Breast epithelium (tissue), 4 donors: Measurements from ENCODE around the gene CDH4. TPM values are rescaled to one million over a fixed set of nuclear protein-coding genes. Genes with fewer than 3 reads are reported as not detected.

Experiments
- DNase-seq, 2 donors: peaks; one replicate each; pipeline ENCODE4 v3.0.0-alpha.2; 2019; ENCODE audit warnings: low spot score in 2 of 2
- H3K27ac ChIP-seq, 2 donors: fragments of 200-600 bp; sonication (generic) in 1 of 2; one replicate each; pipeline ENCODE4 v1.5.1; 2016 to 2019; ENCODE audit warnings: mild to moderate bottlenecking in 1 of 2
- H3K27me3 ChIP-seq, 2 donors: fragments of 200-600 bp; sonication (generic) in 1 of 2; one replicate each; pipeline versions ENCODE4 v1.5.1 to v1.6.0; 2017 to 2019; ENCODE audit warnings: control low read depth in 1 of 2, mild to moderate bottlenecking in 1 of 2
- H3K36me3 ChIP-seq: fragments of 200-600 bp; one replicate; pipeline ENCODE4 v1.5.1; 2019
- H3K4me1 ChIP-seq, 2 donors: fragments of 200-600 bp; sonication (generic); one replicate each; pipeline ENCODE4 v1.5.1; 2016 to 2019; ENCODE audit warnings: control low read depth in 1 of 2
- H3K4me3 ChIP-seq, 3 donors: fragments of 200-600 bp; sonication (generic); 1 replicate in 2 of 3; 2 replicates in 1 of 3; pipeline ENCODE4 v1.5.1; 2016 to 2019; ENCODE audit warnings: mild to moderate bottlenecking in 3 of 3, moderate library complexity in 2 of 3
- H3K9me3 ChIP-seq, 2 donors: fragments of 200-600 bp; sonication (generic) in 1 of 2; one replicate each; pipeline ENCODE4 v1.5.1; 2016 to 2019; ENCODE audit warnings: control low read depth in 1 of 2
- POLR2A ChIP-seq: fragments of 450-650 bp; IDR thresholded peaks from one replicate; pipeline ENCODE4 v1.6.1; 2016; ENCODE audit warnings: antibody characterized with exemption, mild to moderate bottlenecking, moderate library complexity
- POLR2AphosphoS5 ChIP-seq, 3 donors: sonication (generic); formaldehyde crosslinking; IDR thresholded peaks; one replicate each; pipeline ENCODE4 v1.6.1; 2017; ENCODE audit warnings: antibody characterized with exemption in 3 of 3
- intact Hi-C: fragments of 100-400 bp; cut with DNase I; formaldehyde crosslinking; loops from one replicate; pipeline ENCODE4 v1.15.1; 2023; ENCODE audit warnings: low total_unique reads
- total RNA-seq, 3 donors: library from RNA; depleted of rRNA; stranded (reverse); fragments of >200 nt; gene quantifications; one replicate each; pipeline ENCODE4 v1.1.0, GENCODE V29; 2016
- TF ChIP-seq, protein P1 (sequence below), 3 donors: fragments of 450-650 bp; IDR thresholded peaks; one replicate each; pipeline ENCODE4 v1.5.1; 2016 to 2017; ENCODE audit warnings: antibody characterized with exemption in 3 of 3, mild to moderate bottlenecking in 3 of 3, moderate library complexity in 3 of 3

Gene CDH4
- total RNA-seq, 3 donors from 2014 or later = under 0.01 TPM; not detected in 2

DNA sequence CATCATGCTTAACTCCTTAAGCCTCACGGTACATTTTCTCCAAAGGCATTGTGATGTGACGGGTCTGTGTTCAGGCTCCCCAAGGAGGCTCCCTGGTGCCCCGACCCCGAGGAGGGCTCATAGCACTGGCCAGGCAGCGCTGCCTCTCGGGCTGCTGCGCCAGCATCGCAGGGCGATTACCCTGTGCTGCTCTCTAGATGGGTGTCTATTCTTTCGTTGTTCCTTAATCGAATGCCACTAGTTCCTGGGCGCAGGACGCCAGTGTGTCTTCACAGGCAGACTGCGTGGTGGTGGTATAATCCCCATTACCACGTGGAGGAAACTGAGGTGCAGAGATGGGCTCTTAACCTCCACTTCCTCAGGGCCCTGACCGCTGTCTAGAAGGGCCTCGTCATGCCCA lies 267.4 kb downstream of the CDH4 start:
- no peak overlapping the region for H3K27ac ChIP-seq
- intact Hi-C loops = no loop called here
- no peaks in the 10 kb centered on the region for H3K36me3 ChIP-seq
- H3K9me3 ChIP-seq = no peaks in the 10 kb centered on the region
- H3K27me3 ChIP-seq = peaks cover 0 to 15% of the 10 kb centered on the region in 2 donors
- H3K4me3 ChIP-seq = no peak overlapping the region
- TF ChIP-seq POLR2AphosphoS5 (IDR thresholded peaks at IDR 0.05) = no peak
- DNase-seq = no peak
- H3K4me1 ChIP-seq = no peaks in the 10 kb centered on the region

DNA sequence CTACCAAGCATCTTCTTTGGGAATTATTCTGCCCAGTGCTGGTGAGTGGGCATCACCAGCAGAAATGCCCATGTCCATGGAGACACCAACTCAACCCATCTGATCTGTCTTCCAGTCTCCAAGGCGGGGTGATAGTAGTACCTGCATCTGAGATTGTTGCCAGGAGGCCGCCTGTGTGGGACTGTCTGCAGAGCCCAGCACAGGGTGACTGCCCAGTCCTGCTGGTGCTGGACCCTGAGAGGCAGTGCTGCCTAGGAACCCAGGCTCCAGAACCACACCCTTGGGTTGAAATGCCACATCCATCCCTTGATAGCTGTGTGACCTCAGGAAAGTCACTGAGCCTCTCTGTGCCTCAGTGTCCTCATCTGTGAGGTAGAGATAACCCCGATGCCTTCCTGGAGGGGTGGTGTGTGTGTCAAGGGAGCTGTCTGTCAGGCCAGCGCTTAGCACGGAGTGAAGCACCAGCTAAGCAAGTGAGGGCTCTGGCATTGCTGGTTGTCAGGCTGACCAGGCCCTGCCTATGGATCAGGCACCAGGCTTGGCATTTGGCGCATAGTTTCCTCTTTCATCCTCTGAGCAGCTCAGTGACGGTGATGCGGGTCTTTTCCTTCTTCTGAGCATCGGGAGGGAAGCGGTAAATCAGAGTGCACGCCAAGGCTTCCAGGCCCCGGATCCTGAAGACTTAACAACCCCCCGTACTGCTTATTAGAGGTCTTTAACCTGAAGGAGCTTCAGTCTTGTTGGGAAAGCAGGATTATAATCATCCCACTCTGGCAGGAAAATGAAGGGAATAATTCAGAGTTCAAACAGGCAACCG lies 268.2 kb downstream of the CDH4 start:
- H3K27me3 ChIP-seq = peaks cover 0 to 21% of the 10 kb centered on the region in 2 donors
- intact Hi-C loops = no loop called here
- H3K36me3 ChIP-seq = no peaks in the 10 kb centered on the region
- TF ChIP-seq, protein P1, sequence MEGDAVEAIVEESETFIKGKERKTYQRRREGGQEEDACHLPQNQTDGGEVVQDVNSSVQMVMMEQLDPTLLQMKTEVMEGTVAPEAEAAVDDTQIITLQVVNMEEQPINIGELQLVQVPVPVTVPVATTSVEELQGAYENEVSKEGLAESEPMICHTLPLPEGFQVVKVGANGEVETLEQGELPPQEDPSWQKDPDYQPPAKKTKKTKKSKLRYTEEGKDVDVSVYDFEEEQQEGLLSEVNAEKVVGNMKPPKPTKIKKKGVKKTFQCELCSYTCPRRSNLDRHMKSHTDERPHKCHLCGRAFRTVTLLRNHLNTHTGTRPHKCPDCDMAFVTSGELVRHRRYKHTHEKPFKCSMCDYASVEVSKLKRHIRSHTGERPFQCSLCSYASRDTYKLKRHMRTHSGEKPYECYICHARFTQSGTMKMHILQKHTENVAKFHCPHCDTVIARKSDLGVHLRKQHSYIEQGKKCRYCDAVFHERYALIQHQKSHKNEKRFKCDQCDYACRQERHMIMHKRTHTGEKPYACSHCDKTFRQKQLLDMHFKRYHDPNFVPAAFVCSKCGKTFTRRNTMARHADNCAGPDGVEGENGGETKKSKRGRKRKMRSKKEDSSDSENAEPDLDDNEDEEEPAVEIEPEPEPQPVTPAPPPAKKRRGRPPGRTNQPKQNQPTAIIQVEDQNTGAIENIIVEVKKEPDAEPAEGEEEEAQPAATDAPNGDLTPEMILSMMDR (IDR thresholded peaks at IDR 0.05) = no peak
- TF ChIP-seq POLR2AphosphoS5 (IDR thresholded peaks at IDR 0.05) (no peak), POLR2A (no peak)
- no peak overlapping the region for H3K4me3 ChIP-seq
- H3K27ac ChIP-seq = no peak overlapping the region
- no peak for DNase-seq
- H3K4me1 ChIP-seq = no peaks in the 10 kb centered on the region
- H3K9me3 ChIP-seq = no peaks in the 10 kb centered on the region

DNA sequence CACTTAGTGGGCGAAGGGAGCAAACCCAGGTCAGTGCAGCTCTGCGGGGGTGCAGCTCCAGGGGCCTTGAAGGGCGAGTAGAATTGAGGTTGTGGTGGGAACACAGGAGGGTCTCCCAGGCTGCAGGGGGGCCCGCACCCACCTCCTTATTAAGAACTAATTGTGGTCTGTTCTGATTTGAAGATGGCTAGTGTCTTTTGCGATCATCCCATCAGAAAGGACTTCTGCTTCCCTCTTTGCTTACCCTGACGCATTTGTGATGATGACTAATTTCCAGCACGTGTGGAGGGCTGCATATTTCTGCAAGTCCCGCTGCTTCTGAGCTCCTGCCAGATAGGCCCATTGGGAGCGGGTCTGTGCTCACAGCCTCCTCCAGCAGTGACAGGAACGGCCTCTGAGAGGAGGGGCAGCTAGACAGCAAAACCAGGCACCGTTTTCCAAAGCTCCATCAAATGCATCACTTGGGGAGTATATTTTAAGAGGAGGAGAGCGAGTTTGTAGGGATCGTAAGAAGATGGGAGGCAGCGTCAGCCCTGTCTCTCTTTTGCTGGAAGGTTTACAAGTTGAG lies 268.9 kb downstream of the CDH4 start:
- H3K27ac ChIP-seq = no peak overlapping the region
- H3K27me3 ChIP-seq = peaks cover 0 to 23% of the 10 kb centered on the region in 2 donors
- H3K36me3 ChIP-seq = no peaks in the 10 kb centered on the region
- TF ChIP-seq, protein P1 (IDR thresholded peaks at IDR 0.05) = no peak
- no peak overlapping the region for H3K4me3 ChIP-seq
- no peaks in the 10 kb centered on the region for H3K9me3 ChIP-seq
- H3K4me1 ChIP-seq = no peaks in the 10 kb centered on the region
- intact Hi-C loops = no loop called here
- no peak for DNase-seq

DNA sequence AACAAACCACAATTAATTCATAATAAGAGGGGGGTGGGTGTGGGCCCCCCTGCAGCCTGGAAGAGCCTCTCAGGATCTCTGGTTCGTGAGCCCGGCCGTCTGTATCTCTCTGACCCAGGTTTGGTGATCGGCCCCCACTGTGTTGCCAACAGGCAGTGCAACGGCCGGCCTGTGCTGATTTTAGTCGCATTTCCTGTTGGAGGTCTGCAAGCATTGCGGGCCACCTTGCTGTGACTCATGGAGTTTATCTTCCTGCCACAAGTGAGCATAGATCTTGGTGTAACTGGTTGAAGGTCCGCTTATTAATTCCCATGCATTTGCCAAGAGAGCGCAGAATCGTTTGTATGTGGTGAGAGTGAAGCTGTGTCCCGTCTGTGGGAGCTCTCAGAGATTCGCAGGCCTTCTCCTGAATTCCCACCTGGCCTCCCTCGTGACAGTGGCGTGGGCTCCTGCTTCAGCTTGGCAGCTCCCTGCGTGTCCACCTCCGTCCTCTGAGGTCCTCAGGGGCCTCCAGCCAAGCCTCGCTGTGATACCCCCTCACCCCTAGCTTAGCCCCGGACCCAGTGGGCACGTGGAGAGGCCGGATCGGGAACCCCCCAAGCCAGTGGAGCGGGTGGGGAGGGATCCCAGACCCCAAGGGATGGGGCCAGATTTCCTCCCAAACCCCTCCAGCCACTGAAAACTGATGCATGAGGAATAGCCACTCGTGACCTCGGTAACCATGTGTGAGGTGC lies 269.8 kb downstream of the CDH4 start:
- peaks cover 0 to 23% of the 10 kb centered on the region in 2 donors for H3K27me3 ChIP-seq
- H3K36me3 ChIP-seq = no peaks in the 10 kb centered on the region
- no peak overlapping the region for H3K4me3 ChIP-seq
- intact Hi-C loops = no loop called here
- H3K27ac ChIP-seq = no peak overlapping the region
- DNase-seq = no peak
- TF ChIP-seq, protein P1 (IDR thresholded peaks at IDR 0.05) = no peak
- TF ChIP-seq POLR2A (no peak), POLR2AphosphoS5 (IDR thresholded peaks at IDR 0.05) (no peak)
- H3K4me1 ChIP-seq = no peaks in the 10 kb centered on the region
- no peaks in the 10 kb centered on the region for H3K9me3 ChIP-seq

DNA sequence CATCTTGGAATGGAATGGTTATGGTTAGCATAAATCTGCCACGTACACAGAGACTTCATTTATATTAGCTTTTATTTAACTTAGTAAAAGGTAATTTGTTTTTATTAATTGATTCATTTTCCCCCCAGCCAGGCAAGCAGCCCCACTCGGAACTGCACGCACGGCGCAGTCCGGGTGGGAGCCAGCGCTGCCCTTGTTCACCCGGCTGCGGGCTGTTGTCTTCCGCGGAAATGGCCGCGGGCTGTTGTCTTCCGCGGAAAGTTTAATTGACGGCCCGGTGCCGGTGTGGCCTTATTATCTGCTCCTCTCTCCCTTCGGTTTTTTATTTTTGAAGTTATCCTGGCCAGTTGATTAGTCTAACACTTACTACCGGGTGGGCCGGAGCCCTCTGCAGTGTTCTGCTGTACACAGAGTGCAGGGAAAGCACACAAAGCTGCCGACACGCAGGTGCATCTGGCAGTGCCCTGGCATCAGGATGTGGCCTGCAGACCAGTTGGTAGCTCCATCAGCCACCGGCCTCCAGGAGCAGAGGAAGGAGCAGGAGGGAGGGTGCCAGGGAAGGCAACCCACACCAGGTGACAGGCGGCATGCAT lies 270.5 kb downstream of the CDH4 start:
- DNase-seq = no peak
- intact Hi-C loops = no loop called here
- H3K4me3 ChIP-seq = no peak overlapping the region
- no peak overlapping the region for H3K27ac ChIP-seq
- no peaks in the 10 kb centered on the region for H3K36me3 ChIP-seq
- H3K27me3 ChIP-seq = peaks cover 0 to 23% of the 10 kb centered on the region in 2 donors
- TF ChIP-seq, protein P1 (IDR thresholded peaks at IDR 0.05) = no peak
- TF ChIP-seq POLR2AphosphoS5 (IDR thresholded peaks at IDR 0.05) = no peak
- TF ChIP-seq POLR2A = no peak
- H3K9me3 ChIP-seq = no peaks in the 10 kb centered on the region
- H3K4me1 ChIP-seq = no peaks in the 10 kb centered on the region
